B cell (primary cell): ENCODE measurements around the gene SORD. TPM values are rescaled to one million over a fixed set of nuclear protein-coding genes. Genes with fewer than 3 reads are reported as not detected.
"Not testable (repeated sequence)": the region's sequence is repeated elsewhere in the genome, so short reads cannot be mapped to it uniquely, and the experiment has no call there.

Experiments
- ATAC-seq: fragments of 200-7000 bp; cut with Tn5 transposase; one replicate; pipeline ENCODE4 v1.10.0; 2021; ENCODE audit warnings: low read depth, mild to moderate bottlenecking, moderate number of reproducible peaks, moderate library complexity
- CTCF ChIA-PET: fragments of 350-600 bp; sonication (Branson Sonifier 250); formaldehyde crosslinking; loops from one replicate; lab custom pipeline; 2021; ENCODE audit warnings: antibody characterized with exemption, inconsistent platforms; lab: Charles Lee
- POLR2A ChIA-PET: fragments of 350-600 bp; sonication (Branson Sonifier 250); formaldehyde crosslinking; loops from one replicate; lab custom pipeline; 2021; ENCODE audit warnings: antibody characterized with exemption; lab: Charles Lee
- DNase-seq: peaks from one replicate; pipeline ENCODE4 v3.0.0; 2013
- H2AFZ ChIP-seq: 2 replicates; pipeline ENCODE4 v1.6.1; 2012; ENCODE audit warnings: mild to moderate bottlenecking, low read depth, low read length; ENCODE audit not compliant: insufficient read depth, poor library complexity, severe bottlenecking
- H3K27ac ChIP-seq, 2 donors: 1 replicate in 1 of 2; 2 replicates in 1 of 2; pipeline ENCODE4 v1.5.1; 2012 to 2013; ENCODE audit warnings: low read length in 2 of 2, mild to moderate bottlenecking in 2 of 2, moderate library complexity in 1 of 2
- H3K27me3 ChIP-seq, 4 experiments: fragments of 200-600 bp in 1 of 4; sonication (generic) in 1 of 4; replicated peaks in 1 of 4; 1 replicate in 2 of 4; 2 replicates in 2 of 4; pipeline versions ENCODE4 v1.6.1 to v1.7.0; 2013 to 2016; ENCODE audit warnings: low read length in 3 of 4, mild to moderate bottlenecking in 2 of 4, mixed read lengths in 1 of 4, moderate library complexity in 1 of 4; ENCODE audit not compliant: insufficient read depth in 4 of 4, control insufficient read depth in 3 of 4; ENCODE audit errors: control extremely low read depth in 1 of 4
- H3K36me3 ChIP-seq, 2 experiments: replicated peaks in 1 of 2; 1 replicate in 1 of 2; 2 replicates in 1 of 2; pipeline versions ENCODE4 v1.6.1 to v1.7.1; 2013; ENCODE audit warnings: low read length in 1 of 2; ENCODE audit not compliant: insufficient read depth in 2 of 2, control insufficient read depth in 1 of 2; ENCODE audit errors: control extremely low read depth in 1 of 2, extremely low read depth in 1 of 2
- H3K4me1 ChIP-seq, 2 donors: fragments of 200-600 bp in 1 of 2; sonication (generic) in 1 of 2; 1 replicate in 1 of 2; 2 replicates in 1 of 2; pipeline versions ENCODE4 v1.5.1 to v1.6.1; 2013 to 2017; ENCODE audit warnings: low read length in 2 of 2; ENCODE audit not compliant: control insufficient read depth in 2 of 2, insufficient read depth in 2 of 2
- H3K4me2 ChIP-seq: replicated peaks from 2 replicates; pipeline ENCODE3; 2012; ENCODE audit warnings: mild to moderate bottlenecking, low read depth, low read length; ENCODE audit not compliant: poor library complexity, severe bottlenecking
- H3K4me3 ChIP-seq, 5 experiments: fragments of 200-600 bp in 1 of 5; sonication (generic) in 1 of 5; 1 replicate in 3 of 5; 2 replicates in 2 of 5; pipeline versions ENCODE4 v1.5.1 to v1.7.0; 2011 to 2016; ENCODE audit warnings: low read length in 4 of 5, mild to moderate bottlenecking in 4 of 5, low read depth in 2 of 5, control low read depth in 1 of 5, moderate library complexity in 1 of 5; ENCODE audit not compliant: insufficient read depth in 1 of 5; ENCODE audit errors: control extremely low read depth in 1 of 5, extremely low read depth in 1 of 5
- H3K79me2 ChIP-seq: fragments of 200-600 bp; sonication (generic); one replicate; pipeline ENCODE4 v1.6.0; 2016; ENCODE audit warnings: low read length; ENCODE audit not compliant: control insufficient read depth, insufficient read depth
- H3K9ac ChIP-seq: fragments of 200-600 bp; sonication (generic); 2 replicates; pipeline ENCODE4 v1.6.1; 2017; ENCODE audit warnings: mild to moderate bottlenecking, low read length, moderate library complexity
- H3K9me3 ChIP-seq, 3 donors: one replicate each; pipeline versions ENCODE4 v1.6.1 to v1.7.1; 2013; ENCODE audit warnings: low read length in 2 of 3; ENCODE audit not compliant: control insufficient read depth in 2 of 3, insufficient read depth in 1 of 3; ENCODE audit errors: control extremely low read depth in 1 of 3
- H4K20me1 ChIP-seq: 2 replicates; pipeline ENCODE4 v1.6.0; 2012; ENCODE audit warnings: mild to moderate bottlenecking, low read length; ENCODE audit not compliant: insufficient read depth, control insufficient read depth, poor library complexity, severe bottlenecking
- H3K27ac Mint-ChIP-seq: one replicate; pipeline ENCODE4 v1.8.0; 2021; ENCODE audit warnings: mixed read lengths
- H3K27me3 Mint-ChIP-seq: one replicate; pipeline ENCODE4 v1.8.0; 2021; ENCODE audit warnings: mixed read lengths
- H3K4me1 Mint-ChIP-seq: one replicate; pipeline ENCODE4 v1.8.0; 2021; ENCODE audit warnings: mixed read lengths
- H3K4me3 Mint-ChIP-seq: one replicate; pipeline ENCODE4 v1.8.0; 2021; ENCODE audit warnings: mixed read lengths
- H3K9me3 Mint-ChIP-seq: one replicate; pipeline ENCODE4 v1.8.0; 2022; ENCODE audit warnings: mixed read lengths; ENCODE audit not compliant: insufficient read depth
- WGBS: methylation state at CpG from one replicate; pipeline ENCODE4 v1.1.5; 2013; ENCODE audit warnings: missing lambda C conversion rate; ENCODE audit not compliant: insufficient coverage; 5-methylcytosine and 5-hydroxymethylcytosine counted together
- intact Hi-C: fragments of 100-400 bp; cut with micrococcal nuclease; formaldehyde crosslinking; loops from one replicate; pipeline ENCODE4 v1.10.0; 2022
- polyA plus RNA-seq: library from polyadenylated mRNA; depleted of rRNA; stranded (reverse); fragments of >200 nt; gene quantifications from 2 replicates; pipeline ENCODE4 v1.2.3, GENCODE V29; 2012
- total RNA-seq, 2 donors: library from RNA; stranded (reverse); fragments of 120-200 nt in 1 of 2; gene quantifications; 1 replicate in 1 of 2; 2 replicates in 1 of 2; pipeline versions ENCODE4 v1.2.3 to v1.2.4, GENCODE V29; 2013 to 2022

Gene SORD
- total and polyA plus RNA-seq, 2 donors (not counting 1 experiment from before 2014, with no cell fraction given): 22.2 to 25.8 TPM

GRCh38 chr15:45020222-45020900 lies 2.6 kb upstream of the SORD start:
- WGBS: 94% methylated on average over 8 of the region's 9 CpGs
- intact Hi-C loops: loop anchor here (5.0 to 10.0 kb wide), 2 partner anchors 167 to 384 kb away; partner anchors contain the start of gene SHF

GRCh38 chr15:45020901-45021259 lies 2.1 kb upstream of the SORD start:
- H3K9me3 ChIP-seq, H3K9me3 Mint-ChIP-seq, DNase-seq, H3K9ac ChIP-seq, ATAC-seq, H3K4me3 Mint-ChIP-seq, H3K4me3 ChIP-seq, H2AFZ ChIP-seq, H4K20me1 ChIP-seq, H3K27me3 ChIP-seq, H3K27ac ChIP-seq, H3K4me2 ChIP-seq, POLR2A ChIA-PET, H3K36me3 ChIP-seq, H3K27ac Mint-ChIP-seq: not testable (repeated sequence)
- CTCF ChIA-PET: interaction anchor here (0.7 kb wide), 1 partner anchor 97 kb away, joined by 3 read pairs; no protein-coding TSS in a partner anchor
- peaks cover 18% of the 10 kb centered on the region for H3K79me2 ChIP-seq
- H3K4me1 ChIP-seq: peaks cover 12 to 16% of the 10 kb centered on the region in 2 donors
- peaks cover 25% of the 10 kb centered on the region for H3K27me3 Mint-ChIP-seq
- 96% methylated on average over 9 of the region's 9 CpGs for WGBS
- intact Hi-C loops: loop anchor here (5.0 to 10.0 kb wide), 2 partner anchors 166 to 384 kb away; partner anchors contain the start of gene SHF
- peaks cover 24% of the 10 kb centered on the region for H3K4me1 Mint-ChIP-seq

More at GRCh38 chr15:45020222-45020900, 2.6 kb upstream of the SORD start:
- DNase-seq, H3K27ac ChIP-seq, H3K9ac ChIP-seq, ATAC-seq, H4K20me1 ChIP-seq, H3K27me3 ChIP-seq, H3K9me3 Mint-ChIP-seq, H3K4me3 Mint-ChIP-seq, H3K4me3 ChIP-seq, H3K27ac Mint-ChIP-seq, H3K4me2 ChIP-seq, H3K36me3 ChIP-seq, H2AFZ ChIP-seq, H3K9me3 ChIP-seq, POLR2A ChIA-PET: not testable (repeated sequence)
- peaks cover 18% of the 10 kb centered on the region for H3K79me2 ChIP-seq
- H3K4me1 Mint-ChIP-seq: peaks cover 21% of the 10 kb centered on the region
- H3K4me1 ChIP-seq: peaks cover 12 to 16% of the 10 kb centered on the region in 2 donors
- CTCF ChIA-PET: interaction anchor here (0.7 kb wide), 1 partner anchor 113 kb away, joined by 3 read pairs; no protein-coding TSS in a partner anchor
- H3K27me3 Mint-ChIP-seq: peaks cover 25% of the 10 kb centered on the region
